HG02852 (cell line): ENCODE measurements around the gene XPNPEP3.
"Not testable (repeated sequence)": the region's sequence is repeated elsewhere in the genome, so short reads cannot be mapped to it uniquely, and the experiment has no call there.

ENCODE experiments used
- ATAC-seq: cut with Tn5 transposase; IDR thresholded peaks from one replicate; pipeline ENCODE4 v1.9.1; 2021; ENCODE audit warnings: mild to moderate bottlenecking, moderate library complexity; ENCODE audit not compliant: unreplicated experiment

Gene XPNPEP3

DNA sequence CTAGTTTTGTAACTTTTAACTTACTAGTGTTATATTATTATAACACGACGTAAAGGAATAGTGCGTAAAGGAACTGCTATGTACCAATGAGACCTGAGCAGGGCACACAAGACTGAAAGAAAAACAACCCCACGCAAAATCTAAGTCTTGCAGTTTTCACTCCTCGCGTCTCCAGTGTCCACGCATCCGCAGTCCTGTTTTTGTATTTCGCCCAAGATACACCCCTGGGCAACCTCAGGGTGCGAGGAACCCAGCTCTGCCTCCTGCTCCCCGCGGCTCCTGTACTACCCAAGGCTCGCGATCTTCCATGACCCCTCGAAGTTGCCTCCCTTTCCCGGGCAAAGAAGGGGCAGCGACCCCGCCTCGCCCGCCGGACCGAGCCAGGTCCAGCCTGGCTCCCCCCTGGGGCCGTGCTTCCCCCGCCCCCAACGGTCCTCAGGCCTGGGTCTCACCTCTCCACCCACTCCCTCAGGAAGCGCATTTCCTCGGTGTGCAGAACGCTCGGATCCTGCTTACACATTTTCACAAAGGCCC is 902 bp upstream of the XPNPEP3 start:
- peak; percentile 22 for ATAC-seq

DNA sequence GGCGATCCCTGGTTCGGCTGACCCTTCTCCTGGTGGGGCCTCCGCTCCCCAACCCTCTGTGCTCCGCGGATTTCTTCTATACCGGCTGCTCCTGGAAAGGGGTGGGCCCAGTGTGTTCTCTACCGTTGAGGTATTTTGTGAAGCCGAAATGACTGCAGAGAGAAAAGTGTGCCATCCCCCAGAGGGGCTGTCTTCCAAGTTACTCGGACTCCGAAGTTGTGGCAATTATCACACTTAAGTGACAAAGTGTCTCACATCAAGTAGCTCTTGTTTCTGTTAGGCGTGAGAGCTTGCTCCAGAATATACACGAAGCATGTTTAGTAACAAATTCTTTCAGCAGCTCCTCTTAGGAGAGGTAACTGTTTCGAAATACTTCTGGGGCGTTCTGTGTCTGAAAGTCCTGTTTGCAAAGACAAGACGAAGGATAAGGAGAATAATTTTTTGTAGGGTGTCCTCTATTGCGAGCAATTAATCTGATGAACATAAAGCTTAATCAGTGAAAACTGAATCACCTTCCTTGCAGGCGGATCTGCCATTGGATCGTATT is 434 bp downstream of the XPNPEP3 start:
- no peak for ATAC-seq

DNA sequence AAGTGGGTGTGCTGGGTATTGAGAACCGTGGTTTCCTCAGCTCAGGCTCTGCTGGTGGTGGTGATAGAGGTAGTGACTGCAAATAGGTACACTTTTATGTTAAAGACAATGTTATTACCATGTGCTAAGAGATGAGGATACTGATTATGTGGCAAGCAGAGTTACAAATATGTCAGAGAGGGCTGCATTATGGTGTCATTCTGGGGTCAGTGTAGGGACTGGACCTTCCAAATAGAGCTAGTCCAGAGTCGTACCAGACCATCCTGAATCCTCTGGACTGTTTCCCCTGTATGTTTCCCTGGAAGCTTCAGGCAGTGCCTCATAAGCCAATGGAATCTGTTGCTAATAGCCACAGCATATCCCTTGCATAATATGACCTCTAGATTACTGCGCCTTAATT is 5.1 kb downstream of the XPNPEP3 start, which contains the start of gene DNAJB7:
TSS of gene DNAJB7 (minus strand) at position 101 of the 400 bp plus-strand sequence. CDS start 119 bp downstream, outside the sequence.
- no peak for ATAC-seq

DNA sequence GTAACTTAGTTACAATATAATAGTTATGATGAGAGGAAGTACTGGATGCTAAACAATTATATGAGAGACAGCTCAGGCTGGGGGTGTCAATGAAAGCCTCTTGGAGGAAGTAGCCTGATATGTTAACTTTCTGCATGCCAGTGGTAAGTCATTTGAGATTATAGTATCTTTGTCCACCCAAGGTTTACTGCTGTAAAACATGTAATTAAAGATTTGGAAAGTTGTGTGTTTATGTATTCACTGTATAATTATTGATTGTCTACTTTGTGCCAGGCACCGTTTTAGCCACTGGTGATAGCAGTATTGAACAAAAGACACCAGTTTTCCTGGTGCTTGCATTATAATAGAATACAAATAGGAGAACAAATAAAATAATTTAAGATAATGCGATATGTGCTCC is 5.6 kb downstream of the XPNPEP3 start:
- ATAC-seq = no peak

DNA sequence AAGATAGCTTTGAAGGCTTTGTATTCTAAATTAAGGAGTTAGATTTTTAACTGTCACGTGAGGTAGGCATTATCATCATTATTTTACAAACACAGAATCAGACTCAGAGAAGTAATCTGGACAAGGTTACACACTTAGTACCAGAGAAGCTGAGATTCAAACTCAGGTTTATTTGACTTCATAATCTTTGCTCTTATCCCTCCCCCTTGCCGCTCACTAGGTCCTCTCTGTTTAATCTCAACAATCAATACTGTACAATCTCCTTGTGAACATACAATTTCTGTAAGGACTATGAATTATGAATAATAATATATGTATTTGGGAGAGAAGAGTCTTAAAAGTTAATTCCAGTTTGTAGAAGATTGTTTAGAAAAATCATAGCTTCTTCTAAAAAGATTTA is 10.2 kb downstream of the XPNPEP3 start:
- ATAC-seq = no peak

DNA sequence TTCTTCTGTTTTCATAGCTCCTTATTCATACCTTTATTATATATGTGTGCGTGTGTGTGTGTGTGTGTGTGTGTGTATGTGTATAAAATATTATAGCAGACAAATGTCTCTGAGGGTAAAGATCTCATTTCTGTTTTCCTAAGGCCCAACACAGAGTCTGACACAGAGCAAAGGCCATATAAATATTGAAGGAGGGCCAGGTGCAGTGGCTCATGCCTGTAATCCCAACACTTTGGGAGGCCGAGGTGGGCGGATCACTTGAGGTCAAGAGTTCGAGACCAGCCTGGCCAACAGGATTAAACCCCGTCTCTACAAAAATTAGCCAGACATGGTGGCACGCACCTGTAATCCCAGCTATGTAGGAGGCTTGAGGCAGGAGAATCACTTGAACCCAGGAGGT is 11.4 kb downstream of the XPNPEP3 start:
- ATAC-seq = not testable (repeated sequence)

DNA sequence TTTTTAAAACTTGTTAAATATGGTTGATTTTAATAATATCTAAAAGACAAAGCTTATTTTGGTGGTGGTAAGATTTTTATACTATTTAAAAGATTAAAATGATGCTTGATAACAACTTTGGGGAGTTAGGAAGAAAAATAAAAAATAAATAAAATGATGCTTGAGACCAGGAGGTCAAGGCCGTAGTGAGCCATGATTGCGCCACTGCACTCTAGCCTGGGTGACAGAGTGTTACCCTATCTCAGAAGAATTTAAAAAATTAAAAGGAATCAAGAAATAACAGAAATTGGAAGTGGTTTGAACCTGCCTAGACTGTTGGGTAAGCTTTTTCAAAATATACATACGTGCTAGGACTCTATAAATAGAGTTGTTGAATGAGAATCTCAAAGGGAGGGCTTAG is 17.1 kb downstream of the XPNPEP3 start:
- ATAC-seq = no peak

DNA sequence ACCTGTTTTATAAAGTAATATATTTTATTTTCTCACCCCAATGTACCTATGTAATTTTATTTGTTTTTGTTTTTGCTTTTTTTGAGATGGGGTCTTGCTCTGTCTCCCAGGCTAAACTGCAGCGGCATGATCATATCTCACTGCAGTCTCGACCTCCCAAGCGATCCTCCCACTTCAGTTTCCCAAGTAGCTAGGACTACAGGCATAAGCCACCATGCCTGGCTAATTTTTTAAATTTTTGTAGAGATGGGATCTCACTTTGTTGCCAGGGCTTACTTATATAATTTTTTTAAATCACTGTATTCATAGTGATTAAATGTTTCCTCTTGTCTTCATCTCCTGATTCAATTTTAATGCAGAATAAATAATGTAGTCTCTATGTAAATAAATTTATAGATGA is 18.2 kb downstream of the XPNPEP3 start:
- no peak for ATAC-seq

DNA sequence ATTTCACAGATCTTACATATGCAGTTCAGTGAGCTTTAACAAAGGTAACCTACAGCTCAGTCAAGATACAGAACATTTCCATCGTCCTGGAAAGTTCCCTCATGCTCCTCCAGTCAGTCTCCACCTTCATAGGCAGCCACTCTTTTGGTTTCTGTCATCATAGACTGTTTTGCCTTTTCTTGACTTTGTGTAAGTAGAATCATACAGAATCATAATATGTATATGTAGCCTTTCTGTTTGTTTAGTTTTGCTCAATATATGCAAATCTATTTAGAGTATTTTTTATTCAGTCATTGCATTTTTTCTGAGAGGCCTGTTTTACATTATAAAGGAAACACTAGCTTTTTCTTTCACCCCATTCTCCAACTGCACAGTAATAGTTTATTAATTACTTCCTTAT is 20.0 kb downstream of the XPNPEP3 start:
- no peak for ATAC-seq

DNA sequence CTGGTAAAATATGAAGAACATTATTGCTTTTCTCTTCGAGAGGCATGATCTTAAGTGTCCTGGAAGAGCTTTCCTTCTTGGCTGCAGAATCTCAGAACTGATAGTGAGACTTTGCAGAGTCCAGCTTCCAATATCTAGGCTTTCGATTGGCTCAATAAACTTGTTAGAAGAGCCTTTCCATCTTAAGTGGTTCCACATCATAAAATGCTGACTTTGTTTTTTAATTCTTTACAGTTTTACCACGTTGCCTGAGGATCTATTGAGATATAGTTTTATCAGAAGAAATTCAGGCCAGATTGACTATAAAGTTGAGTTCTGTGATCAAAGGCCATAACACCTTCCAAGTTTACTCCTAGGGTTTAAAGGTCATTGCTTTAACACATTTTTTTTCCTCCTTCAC is 20.5 kb downstream of the XPNPEP3 start:
- ATAC-seq = no peak

DNA sequence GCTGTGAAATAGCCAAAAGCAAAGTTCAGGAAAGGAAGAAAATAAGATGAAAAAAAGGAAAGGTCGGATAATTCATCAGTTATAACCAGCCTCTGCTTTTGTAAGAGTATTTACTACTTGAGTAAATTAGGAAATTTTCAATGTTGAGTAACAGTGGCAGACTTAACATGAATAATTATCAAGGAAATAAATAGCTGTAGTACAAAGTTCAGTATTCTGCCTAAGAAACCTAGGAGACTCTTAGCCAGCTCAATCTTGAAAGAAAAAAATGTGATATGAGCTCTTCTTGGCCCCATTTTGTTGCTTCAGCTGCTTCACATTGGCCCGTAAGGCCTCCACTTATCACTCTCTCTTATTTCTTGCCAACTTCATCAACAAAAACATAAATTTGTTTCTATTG is 22.0 kb downstream of the XPNPEP3 start:
- no peak for ATAC-seq

DNA sequence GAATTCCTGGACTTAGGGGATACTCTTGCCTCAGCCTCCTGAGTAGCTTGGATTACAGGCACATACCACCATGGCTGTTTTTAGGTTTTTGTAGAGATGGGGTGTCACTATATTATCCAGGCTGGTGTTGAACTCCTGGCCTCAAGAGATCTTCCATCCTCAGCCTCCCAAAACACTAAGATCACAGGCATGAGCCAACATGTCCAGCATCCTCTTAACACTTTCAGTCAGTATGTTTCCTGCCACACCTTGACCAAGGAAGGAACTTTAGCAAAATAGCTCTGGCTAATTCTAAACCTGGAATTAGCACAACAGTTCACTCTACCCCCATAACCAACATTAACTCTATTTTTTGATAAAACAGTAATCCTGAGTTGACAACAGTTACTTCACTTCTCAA is 32.2 kb downstream of the XPNPEP3 start:
- no peak for ATAC-seq

DNA sequence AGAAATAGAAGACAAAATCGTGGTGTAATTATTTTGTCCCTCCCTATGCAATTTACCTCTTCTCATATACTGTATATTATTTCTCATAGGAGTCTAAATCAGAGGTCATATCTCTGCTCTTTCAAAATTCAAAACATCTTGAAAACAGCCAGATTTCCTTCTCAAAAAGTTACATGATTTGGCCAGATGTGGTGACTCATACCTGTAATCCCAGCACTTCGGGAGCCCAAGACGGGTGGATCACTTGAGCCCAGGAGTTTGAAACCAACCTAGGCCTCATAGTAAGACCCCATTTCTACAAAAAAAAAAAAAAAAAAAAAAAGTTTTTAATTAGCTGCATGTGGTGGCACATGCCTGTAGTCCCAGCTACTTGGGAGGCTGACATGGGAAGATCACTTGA is 33.9 kb downstream of the XPNPEP3 start:
- no peak for ATAC-seq

DNA sequence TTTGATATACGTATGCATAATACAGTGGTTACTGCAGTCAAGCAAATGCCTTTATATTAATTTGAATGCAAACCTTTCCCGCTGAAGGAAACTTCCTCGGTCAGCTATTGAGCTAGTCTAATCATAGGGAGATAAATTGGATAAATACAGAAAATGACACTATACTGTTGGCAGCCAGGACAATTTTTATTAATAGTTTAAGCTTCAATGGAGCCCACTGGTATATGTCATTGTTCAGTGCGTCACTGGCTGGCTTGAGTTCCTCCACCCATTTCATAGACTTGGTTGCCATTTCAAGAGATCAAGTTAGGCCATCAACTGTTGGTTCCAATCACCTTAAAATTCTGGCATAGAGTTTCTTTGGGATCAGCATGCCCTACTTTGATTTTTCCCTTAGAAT is 37.5 kb downstream of the XPNPEP3 start:
- no peak for ATAC-seq

DNA sequence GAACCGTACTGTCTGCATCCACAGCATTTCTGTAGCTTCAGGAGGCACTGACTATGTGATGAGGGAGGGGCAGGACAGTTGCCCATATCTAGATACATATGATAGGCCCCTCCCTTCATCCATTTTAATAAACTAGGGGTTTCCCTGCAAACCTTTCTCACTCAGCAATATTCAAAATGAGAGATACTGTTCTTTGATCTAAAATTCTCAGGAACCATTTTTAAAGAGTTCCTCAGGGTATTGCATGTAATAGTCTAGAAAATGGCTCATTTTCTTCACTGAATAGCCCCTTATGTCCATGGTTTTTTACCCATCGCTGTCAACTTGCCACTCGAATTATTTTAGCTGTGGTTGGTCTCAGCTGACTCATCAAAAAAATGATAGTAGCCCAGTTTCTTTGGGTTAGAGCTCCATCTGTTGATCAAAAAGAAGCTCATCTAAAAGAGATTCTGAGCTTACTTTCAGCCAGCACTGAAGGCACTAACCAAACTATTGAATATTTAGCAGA is 42.0 kb downstream of the XPNPEP3 start:
- ATAC-seq = no peak

DNA sequence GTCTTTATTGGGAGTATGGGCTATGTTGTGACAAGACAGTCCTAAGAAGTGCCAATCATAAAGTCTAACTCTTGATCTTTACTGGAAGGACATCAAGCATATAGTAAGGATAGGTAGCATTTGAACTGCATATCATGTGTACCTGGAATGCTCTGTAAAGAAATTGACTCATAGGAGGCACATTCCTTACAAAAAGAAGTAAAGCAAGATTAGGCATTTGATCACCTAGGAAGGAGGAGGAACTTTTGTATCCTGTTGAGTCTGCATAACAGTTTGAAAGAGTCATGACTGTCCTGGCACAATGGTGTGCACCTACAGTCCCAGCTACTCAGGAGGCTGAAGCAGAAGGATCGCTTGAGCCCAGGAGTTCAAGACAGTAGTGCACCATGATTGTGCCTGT is 47.2 kb downstream of the XPNPEP3 start:
- no peak for ATAC-seq

DNA sequence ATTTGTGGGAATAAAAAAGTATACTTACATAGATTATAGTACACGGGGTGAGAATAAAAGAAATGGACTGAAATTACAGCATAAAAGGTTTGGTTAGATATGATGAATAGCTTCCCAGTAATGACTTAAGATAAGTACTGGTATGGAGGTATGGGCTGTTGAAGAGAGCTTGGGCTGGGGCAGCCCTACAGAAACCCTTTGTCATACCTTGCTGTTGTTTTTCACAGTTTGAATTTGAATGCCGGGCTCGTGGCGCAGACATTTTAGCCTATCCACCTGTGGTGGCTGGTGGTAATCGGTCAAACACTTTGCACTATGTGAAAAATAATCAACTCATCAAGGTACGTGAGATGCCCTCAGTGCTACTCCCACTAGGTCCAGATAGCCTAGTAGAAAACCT is 51.9 kb downstream of the XPNPEP3 start:
- no peak for ATAC-seq

DNA sequence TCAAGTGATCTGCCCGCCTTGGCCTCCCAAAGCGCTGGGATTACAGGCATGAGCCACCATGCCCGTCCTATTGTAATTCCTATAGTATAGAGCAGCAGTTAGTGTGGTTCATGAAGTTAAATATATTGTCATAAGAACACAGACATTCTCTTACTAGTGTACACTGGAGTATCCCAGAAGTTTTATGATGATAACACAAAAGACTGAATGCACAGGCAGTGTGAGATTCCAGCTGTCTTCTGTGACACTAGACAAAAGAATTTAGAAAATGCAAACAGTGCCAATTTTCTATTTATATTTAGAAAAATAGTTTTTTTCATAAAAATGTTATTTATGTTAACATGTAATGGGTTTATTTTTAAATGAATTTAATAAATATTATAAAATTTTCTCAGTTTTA is 54.8 kb downstream of the XPNPEP3 start:
- no peak for ATAC-seq

DNA sequence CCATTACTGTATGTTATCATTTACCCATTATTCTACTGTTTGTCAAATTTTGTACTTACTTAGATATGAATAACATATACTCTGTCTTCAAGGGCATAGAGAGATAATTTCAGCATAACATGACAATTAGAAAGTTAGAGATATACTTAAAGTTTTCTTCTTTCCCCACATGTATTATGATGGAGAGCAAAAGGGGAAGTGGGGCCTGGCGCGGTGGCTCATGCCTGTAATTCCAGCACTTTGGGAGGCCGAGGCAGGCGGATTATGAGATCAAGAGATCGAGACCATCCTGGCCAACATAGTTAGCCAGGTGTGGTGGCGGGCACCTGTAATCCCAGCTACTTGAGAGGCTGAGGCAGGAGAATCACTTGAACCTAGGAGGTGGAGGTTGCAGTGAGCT is 56.0 kb downstream of the XPNPEP3 start:
- ATAC-seq = not testable (repeated sequence)

DNA sequence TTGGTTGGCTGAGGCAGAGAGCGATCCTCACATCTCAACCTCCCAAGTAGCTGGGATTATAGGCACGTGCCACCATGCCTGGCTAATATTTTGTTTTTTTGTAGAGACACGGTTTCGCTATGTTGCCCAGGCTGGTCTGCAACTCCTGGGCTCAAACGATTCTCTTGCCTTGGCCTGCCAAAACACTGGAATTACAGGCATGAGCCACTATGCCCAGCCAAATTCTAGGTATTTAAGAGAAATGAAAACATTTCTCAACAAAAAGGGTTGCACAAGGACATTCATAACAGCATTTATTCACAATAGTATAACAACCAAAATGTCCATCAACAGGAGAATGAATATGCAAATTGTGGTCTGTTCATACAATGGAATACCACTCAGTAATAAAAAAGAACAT is 62.5 kb downstream of the XPNPEP3 start:
- ATAC-seq = no peak

DNA sequence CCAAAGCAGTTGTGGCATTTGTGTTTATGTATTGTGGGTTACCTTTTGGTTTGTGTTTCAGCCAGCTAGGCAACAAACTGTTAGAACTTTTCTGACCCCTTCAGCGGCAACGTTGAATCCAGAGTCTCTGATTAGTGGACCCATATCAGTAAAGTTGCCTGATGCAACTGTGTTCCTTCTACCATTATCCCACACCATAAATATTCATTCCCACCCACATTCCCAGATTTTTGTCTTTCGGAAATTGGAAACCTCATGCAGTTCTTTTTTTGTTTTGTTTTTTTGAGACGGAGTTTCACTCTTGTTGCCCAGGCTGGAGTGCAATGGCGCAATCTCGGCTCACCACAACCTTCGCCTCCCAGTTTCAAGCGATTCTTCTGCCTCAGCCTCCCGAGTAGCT is 63.6 kb downstream of the XPNPEP3 start:
- no peak for ATAC-seq

DNA sequence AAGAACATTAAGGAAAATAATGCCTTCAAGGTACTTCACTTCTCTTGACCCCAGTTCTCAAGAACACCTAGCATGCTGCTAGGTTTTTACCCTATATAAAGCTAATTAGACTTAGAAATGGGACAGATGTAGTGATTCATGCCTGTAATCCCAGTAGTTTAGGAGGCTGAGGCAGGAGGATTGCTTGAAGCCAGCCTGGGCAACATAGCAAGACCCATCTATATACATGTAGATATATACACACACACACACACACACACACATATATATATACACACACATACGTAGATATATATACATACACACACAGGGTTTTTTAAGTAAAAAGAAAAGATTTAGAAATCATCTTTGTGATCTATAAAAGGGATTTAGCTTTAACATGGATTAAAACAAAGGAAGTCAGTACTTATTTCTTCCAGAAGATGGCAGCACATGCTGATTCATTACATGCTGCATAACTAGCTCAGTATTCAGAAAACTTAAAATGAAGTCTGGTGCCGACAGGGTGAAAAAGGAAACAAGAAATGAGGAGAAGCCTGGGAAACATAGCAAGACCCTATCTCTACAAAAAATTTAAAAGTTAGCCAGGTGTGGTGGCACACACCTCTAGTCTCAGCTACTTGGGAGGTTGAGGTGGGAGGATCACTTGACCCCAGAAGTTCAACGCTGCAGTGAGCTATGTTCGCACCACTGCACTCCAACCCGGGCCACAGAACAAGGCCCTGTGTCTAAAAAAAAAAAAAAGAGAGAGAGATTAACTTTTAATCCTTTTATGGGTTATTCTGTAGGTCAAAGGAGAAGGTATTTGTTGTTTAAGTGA is 65.7 kb downstream of the XPNPEP3 start:
- ATAC-seq = no peak
